Activated CD8-positive, alpha-beta T cell treated with anti-CD3 and anti-CD28 coated beads, Interleukin-2, amount 10 ng/mL, durations not matched to agents 7 days and 5 days (primary cell): Measurements from ENCODE around the gene ARL6IP6. TPM values are rescaled to one million over a fixed set of nuclear protein-coding genes. Genes with fewer than 3 reads are reported as not detected.
A peak's percentile ranks its signal among the peaks of the same experiment; 100 is the strongest.

Experiments
- ATAC-seq: fragments of 150-1000 bp; cut with Tn5 transposase; one replicate; pipeline ENCODE4 v1.10.0; 2021; ENCODE audit warnings: moderate library complexity
- CTCF ChIA-PET: fragments of 350-600 bp; sonication (Branson Sonifier 250); formaldehyde crosslinking; loops from one replicate; lab custom pipeline; 2021; ENCODE audit warnings: antibody characterized with exemption; lab: Charles Lee
- POLR2A ChIA-PET: fragments of 350-600 bp; sonication (Branson Sonifier 250); formaldehyde crosslinking; loops from one replicate; lab custom pipeline; 2021; ENCODE audit warnings: antibody characterized with exemption; lab: Charles Lee
- DNase-seq: peaks from one replicate; pipeline ENCODE4 v3.0.0-alpha.2; 2020
- H3K27ac Mint-ChIP-seq: one replicate; pipeline ENCODE4 v1.8.0; 2021; ENCODE audit warnings: mild to moderate bottlenecking, mixed read lengths
- H3K27me3 Mint-ChIP-seq: one replicate; pipeline ENCODE4 v1.8.0; 2021; ENCODE audit warnings: low read depth, mixed read lengths
- H3K36me3 Mint-ChIP-seq: one replicate; pipeline ENCODE4 v1.8.0; 2021; ENCODE audit warnings: low read depth, mixed read lengths
- H3K4me1 Mint-ChIP-seq: one replicate; pipeline ENCODE4 v1.8.0; 2021; ENCODE audit warnings: low read depth, mixed read lengths
- H3K4me3 Mint-ChIP-seq: one replicate; pipeline ENCODE4 v1.8.0; 2021; ENCODE audit warnings: mild to moderate bottlenecking, mixed read lengths
- H3K9me3 Mint-ChIP-seq: one replicate; pipeline ENCODE4 v1.8.0; 2022; ENCODE audit warnings: mixed read lengths; ENCODE audit not compliant: insufficient read depth
- total RNA-seq, 2 experiments: library from RNA; stranded (reverse); gene quantifications; one replicate each; pipeline ENCODE4 v1.2.3, GENCODE V29; 2021

Gene ARL6IP6
- 10 to 100 TPM; 42.9 to 44.4 TPM for total RNA-seq

DNA sequence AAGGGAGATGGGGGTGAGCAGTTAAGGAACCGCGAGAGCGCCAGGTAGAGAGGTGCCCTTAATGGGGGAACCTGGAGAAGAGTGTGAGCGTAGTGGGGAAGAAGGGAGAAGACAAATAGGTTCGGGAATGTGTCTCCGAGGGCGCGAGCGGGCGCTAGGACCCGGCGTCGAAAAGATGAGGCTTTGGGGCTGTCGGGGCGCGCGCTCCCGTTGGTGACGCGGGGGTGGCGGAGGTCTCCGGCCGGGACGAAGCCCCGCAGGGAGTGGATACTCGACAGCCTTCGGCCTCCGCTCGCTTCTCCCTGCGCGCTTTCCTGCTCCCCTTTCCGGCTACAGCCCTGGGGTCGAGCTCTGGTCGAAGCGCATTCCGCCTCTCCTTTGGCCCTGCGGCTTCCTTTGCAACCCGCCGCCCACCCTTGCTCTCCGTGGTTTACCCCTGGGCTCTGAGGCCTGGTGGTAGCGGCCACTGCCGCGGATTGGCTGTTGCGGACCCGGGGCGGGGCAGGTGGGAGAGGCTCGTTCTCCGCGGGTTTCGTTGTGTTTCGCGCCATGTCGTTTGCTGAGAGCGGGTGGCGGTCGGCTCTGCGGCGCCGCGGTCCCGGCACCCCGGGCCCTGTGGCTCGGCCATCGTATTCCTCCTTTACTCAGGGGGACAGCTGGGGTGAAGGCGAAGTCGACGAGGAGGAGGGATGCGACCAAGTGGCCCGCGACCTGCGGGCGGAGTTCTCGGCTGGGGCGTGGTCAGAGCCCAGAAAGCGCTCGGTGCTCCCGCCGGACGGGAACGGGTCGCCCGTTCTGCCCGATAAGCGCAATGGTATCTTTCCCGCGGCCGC is at the start of gene ARL6IP6:
Gene ARL6IP6, plus strand, starts transcription at position 545 of the 833 bp plus-strand sequence. Its CDS starts 5 bp downstream, at position 550.
- H3K4me1 Mint-ChIP-seq = peaks cover 56% of the 10 kb centered on the region
- H3K4me3 Mint-ChIP-seq = peak within 1 kb of the TSS; percentile 91
- ChIA-PET POLR2A (interaction anchor here (0.7 to 1.6 kb wide), 3 partner anchors 11 to 23 kb away, joined by 3 to 12 read pairs (median 4); no protein-coding TSS in a partner anchor), CTCF (interaction anchor here (1.0 to 4.7 kb wide), 4 partner anchors 12 to 542 kb away, joined by 3 to 16 read pairs (median 4); partner anchors contain the start of gene STAM2)
- peak; percentile 72 for ATAC-seq
- peaks cover 57% of the 10 kb centered on the region for H3K36me3 Mint-ChIP-seq
- H3K27ac Mint-ChIP-seq = peak within 1 kb of the TSS; percentile 97
- no peaks in the 10 kb centered on the region for H3K27me3 Mint-ChIP-seq
- no peaks in the 10 kb centered on the region for H3K9me3 Mint-ChIP-seq
- peak; percentile 95 for DNase-seq

DNA sequence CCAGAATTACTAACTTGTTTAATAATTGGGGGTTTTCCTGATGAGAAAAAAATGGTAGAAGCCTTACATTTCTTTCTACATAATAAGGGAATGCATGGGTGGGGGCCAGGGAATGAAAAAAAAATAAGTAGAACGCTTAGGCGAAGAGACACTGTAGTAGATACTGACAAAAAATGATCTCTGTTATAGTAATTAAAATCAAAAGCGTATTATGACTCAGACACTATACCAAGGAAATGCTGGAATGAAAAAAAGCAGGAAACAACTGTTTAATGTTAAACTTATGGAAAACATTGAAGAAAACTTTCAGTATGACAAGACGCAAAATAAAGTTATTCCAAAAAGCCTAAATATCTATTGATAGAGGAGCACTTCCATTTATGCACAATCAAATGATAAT is 44.1 kb upstream of the ARL6IP6 start:
- no peaks in the 10 kb centered on the region for H3K27me3 Mint-ChIP-seq
- ATAC-seq (no peak), DNase-seq (no peak)
- H3K9me3 Mint-ChIP-seq = no peaks in the 10 kb centered on the region
- H3K27ac Mint-ChIP-seq = no peak overlapping the region
- no peak overlapping the region for H3K4me3 Mint-ChIP-seq
- no peaks in the 10 kb centered on the region for H3K4me1 Mint-ChIP-seq
- POLR2A ChIA-PET = no interaction called here
- H3K36me3 Mint-ChIP-seq = peaks cover 45% of the 10 kb centered on the region
- CTCF ChIA-PET = interaction anchor here (1.1 kb wide), 1 partner anchor 39 kb away, joined by 3 read pairs; no protein-coding TSS in a partner anchor

DNA sequence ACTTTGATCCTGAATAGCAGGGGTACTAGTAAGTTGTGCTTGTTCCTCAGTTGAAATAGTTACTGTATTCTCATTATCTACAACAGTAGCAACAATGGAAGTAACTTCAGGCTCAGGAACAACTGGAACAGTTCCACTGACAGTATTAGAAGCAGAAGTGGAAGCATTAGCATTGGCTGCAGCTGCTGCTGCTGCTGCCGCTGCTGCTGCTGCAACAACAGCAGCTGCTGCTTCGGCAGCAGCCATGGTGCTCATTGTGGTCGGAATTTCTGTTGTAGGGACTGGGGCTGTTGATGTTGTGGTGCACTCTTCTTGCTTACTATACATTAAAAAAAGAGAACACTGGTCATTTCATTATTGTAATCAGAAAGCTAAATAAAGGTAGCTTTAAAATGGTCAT is 42.0 kb upstream of the ARL6IP6 start:
- Mint-ChIP-seq H3K27me3 (no peaks in the 10 kb centered on the region), H3K36me3 (peaks cover 45% of the 10 kb centered on the region), H3K27ac (no peak overlapping the region), H3K9me3 (no peaks in the 10 kb centered on the region), H3K4me1 (no peaks in the 10 kb centered on the region), H3K4me3 (no peak overlapping the region)
- DNase-seq (no peak), ATAC-seq (no peak)
- ChIA-PET POLR2A (interaction anchor here (1.0 kb wide), 1 partner anchor 40 kb away, joined by 5 read pairs; the partner anchor contains the start of gene PRPF40A), CTCF (no interaction called here)

DNA sequence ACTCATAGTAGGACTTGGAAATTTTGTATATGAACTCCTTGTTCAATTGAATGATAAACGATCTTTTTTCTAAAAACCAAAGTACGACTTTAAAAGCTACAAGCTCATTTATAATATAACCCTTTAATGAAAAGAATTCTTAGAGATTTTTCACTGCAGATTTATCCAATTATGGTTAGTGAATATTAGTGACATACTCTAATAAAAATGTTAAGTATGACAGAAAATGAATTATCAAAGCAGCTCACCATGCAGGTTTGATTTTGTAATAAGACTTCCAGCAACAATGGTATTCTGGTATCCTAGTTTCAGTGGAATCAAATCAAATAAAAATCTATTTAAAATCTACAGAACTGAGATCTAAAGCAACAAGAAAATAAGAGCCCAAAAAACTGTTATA is 39.6 kb upstream of the ARL6IP6 start:
- DNase-seq = no peak
- H3K27me3 Mint-ChIP-seq = no peaks in the 10 kb centered on the region
- H3K27ac Mint-ChIP-seq = no peak overlapping the region
- H3K36me3 Mint-ChIP-seq = peaks cover 36% of the 10 kb centered on the region
- no peak overlapping the region for H3K4me3 Mint-ChIP-seq
- no peaks in the 10 kb centered on the region for H3K4me1 Mint-ChIP-seq
- CTCF ChIA-PET = no interaction called here
- no peaks in the 10 kb centered on the region for H3K9me3 Mint-ChIP-seq
- ATAC-seq = no peak
- POLR2A ChIA-PET = interaction anchor here (0.6 kb wide), 1 partner anchor 38 kb away, joined by 3 read pairs; the partner anchor contains the start of gene PRPF40A

DNA sequence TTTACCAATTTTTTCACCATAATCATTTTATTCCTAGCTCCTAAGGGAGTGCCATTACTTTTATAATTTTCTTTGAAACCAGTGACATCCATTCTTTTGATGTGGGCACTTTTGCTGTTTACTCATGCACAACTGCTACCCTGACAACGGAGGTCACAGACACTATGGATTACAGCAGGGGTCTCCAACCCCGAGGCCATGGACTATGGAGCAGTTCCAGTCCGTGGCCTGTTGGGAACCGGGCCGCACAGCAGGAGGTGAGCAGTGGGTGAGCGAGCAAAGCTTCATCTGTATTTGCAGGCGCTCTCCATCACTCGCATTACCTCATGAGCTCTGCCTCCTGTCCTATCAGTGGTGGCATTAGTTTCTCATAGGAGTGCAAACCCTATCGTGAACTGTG is 35.8 kb upstream of the ARL6IP6 start:
- Mint-ChIP-seq H3K27ac (no peak overlapping the region), H3K36me3 (peaks cover 33% of the 10 kb centered on the region), H3K4me1 (peaks cover 4% of the 10 kb centered on the region), H3K27me3 (no peaks in the 10 kb centered on the region), H3K9me3 (no peaks in the 10 kb centered on the region), H3K4me3 (no peak overlapping the region)
- POLR2A ChIA-PET = no interaction called here
- CTCF ChIA-PET = interaction anchor here (2.0 kb wide), 1 partner anchor 34 kb away, joined by 5 read pairs; the partner anchor contains the start of gene PRPF40A
- no peak for ATAC-seq
- no peak for DNase-seq

DNA sequence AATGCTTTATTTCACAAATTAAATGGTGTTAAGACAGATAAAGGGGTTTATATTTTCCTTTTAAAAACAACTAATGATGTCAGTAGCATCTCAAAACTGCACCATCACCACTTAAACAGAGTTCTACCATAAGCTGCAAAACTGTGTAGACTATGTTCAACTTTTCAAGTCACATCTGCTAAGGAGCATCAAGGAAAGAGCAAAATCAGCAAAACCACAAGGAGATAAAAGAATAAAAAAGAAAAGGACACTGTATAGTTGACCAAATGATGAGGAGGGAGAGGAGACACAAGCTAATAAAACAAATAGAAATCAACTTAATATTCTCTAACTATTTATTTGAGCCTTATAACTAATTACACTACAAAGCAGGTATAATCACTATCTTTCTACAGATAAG is 35.0 kb upstream of the ARL6IP6 start:
- Mint-ChIP-seq H3K27me3 (no peaks in the 10 kb centered on the region), H3K27ac (no peak overlapping the region), H3K9me3 (no peaks in the 10 kb centered on the region), H3K4me3 (no peak overlapping the region), H3K36me3 (peaks cover 38% of the 10 kb centered on the region), H3K4me1 (peaks cover 4% of the 10 kb centered on the region)
- ChIA-PET CTCF (interaction anchor here (2.0 kb wide), 1 partner anchor 33 kb away, joined by 5 read pairs; the partner anchor contains the start of gene PRPF40A), POLR2A (no interaction called here)
- no peak for ATAC-seq
- DNase-seq = no peak

DNA sequence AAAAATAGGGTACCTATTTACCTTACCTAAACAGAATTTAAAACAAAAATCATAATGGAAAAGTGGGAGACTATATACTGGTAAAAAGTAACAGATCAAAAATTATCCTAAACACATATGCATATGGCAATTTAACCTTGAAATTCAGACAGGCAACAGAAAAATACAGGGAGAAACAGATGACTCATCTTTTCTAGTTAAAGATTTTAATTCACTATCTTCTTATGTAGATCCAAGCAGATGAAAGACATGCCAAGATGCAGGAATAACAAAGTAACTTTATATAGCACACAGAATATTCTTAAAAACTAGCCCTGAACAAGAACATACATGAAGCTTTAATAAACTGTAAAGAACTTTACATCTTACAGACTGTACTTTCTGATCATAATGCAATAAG is 32.1 kb upstream of the ARL6IP6 start:
- Mint-ChIP-seq H3K9me3 (no peaks in the 10 kb centered on the region), H3K27ac (no peak overlapping the region), H3K4me3 (no peak overlapping the region), H3K36me3 (peaks cover 32% of the 10 kb centered on the region), H3K4me1 (peaks cover 4% of the 10 kb centered on the region), H3K27me3 (no peaks in the 10 kb centered on the region)
- ATAC-seq = no peak
- ChIA-PET CTCF (interaction anchor here (0.6 kb wide), 1 partner anchor 1594 kb away, joined by 4 read pairs; no protein-coding TSS in a partner anchor), POLR2A (interaction anchor here (0.7 kb wide), 1 partner anchor 31 kb away, joined by 3 read pairs; no protein-coding TSS in a partner anchor)
- no peak for DNase-seq

DNA sequence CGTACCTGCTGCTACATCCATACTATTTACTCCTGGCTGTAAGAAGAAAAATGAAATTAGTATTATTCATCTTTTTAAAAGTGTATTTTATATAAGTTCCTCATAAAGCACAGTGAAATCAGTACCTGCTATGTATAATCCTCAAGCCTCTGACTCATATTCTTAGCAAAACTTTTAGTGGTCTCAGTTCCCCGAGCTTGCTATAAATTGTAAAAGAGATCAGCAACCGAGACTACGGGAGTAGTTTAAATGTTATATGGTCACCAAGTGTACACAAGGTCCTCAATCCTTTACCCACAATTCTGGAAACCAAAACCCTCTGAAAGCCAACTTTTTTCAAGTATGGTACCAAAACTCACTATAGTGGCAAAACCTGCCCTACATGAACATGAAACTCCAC is 25.4 kb upstream of the ARL6IP6 start:
- POLR2A ChIA-PET = interaction anchor here (0.7 kb wide), 1 partner anchor 24 kb away, joined by 3 read pairs; the partner anchor contains the start of gene PRPF40A

DNA sequence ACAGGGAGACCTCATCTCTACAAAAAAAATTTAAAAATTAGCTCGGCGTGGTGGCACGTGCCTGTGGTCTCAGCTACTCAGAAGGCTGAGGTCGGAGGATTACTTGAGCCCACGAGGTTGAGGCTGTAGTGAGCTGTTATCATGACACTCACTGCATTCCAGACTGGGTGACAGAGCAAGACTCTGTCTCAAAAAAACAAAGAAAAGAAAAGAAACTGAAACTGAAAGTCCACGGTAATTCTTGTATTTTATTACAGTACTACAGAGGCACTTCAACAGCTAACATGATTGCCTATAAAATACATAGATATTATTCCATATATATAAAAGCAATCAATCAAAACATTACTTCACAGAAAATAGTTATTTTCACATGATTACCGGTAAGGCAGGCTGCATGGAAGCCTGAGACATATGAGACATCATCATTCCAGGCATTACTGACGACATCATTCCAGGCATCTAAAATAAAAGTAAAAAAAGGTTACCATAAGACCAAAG is 24.2 kb upstream of the ARL6IP6 start:
- peaks cover 28% of the 10 kb centered on the region for H3K36me3 Mint-ChIP-seq
- CTCF ChIA-PET = interaction anchor here (0.5 to 5.1 kb wide), 5 partner anchors 14 to 1620 kb away, joined by 3 to 33 read pairs (median 3); partner anchors contain the start of gene PRPF40A
- DNase-seq (peak; percentile 48), ATAC-seq (peak; percentile 89)
- H3K27me3 Mint-ChIP-seq = no peaks in the 10 kb centered on the region
- H3K27ac Mint-ChIP-seq = peak overlapping the region; percentile 92
- H3K9me3 Mint-ChIP-seq = no peaks in the 10 kb centered on the region
- peaks cover 17% of the 10 kb centered on the region for H3K4me1 Mint-ChIP-seq
- H3K4me3 Mint-ChIP-seq = peak overlapping the region; percentile 79
- POLR2A ChIA-PET = interaction anchor here (1.5 kb wide), 1 partner anchor 23 kb away, joined by 8 read pairs; the partner anchor contains the start of gene PRPF40A

More for the DNA sequence above, 25.4 kb upstream of the ARL6IP6 start:
- Mint-ChIP-seq H3K4me3 (no peak overlapping the region), H3K27me3 (no peaks in the 10 kb centered on the region), H3K4me1 (peaks cover 17% of the 10 kb centered on the region), H3K27ac (no peak overlapping the region), H3K9me3 (no peaks in the 10 kb centered on the region), H3K36me3 (peaks cover 32% of the 10 kb centered on the region)
- no peak for DNase-seq
- CTCF ChIA-PET = interaction anchor here (5.1 kb wide), 1 partner anchor 23 kb away, joined by 33 read pairs; the partner anchor contains the start of gene PRPF40A
- no peak for ATAC-seq

DNA sequence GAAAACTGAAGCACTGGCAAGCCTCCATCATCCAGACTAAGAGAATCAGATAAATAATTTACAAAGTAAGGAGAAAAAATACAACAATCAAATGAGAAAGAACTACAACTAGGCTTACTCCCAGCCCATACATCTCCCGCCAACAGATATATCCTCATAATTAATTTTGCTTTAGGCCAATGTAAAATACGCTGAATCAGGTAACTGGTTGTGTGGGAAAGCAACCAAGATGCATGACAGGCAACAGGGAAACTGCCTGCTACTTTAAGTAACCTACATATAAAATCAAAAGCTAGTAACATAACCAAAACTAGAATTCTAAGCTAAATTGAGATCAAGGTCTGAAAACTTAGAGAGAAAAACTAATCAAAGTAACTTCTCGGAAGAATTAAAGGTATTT is 22.7 kb upstream of the ARL6IP6 start:
- ATAC-seq = no peak
- DNase-seq = no peak
- POLR2A ChIA-PET = interaction anchor here (2.2 kb wide), 1 partner anchor 21 kb away, joined by 8 read pairs; the partner anchor contains the start of gene PRPF40A
- H3K36me3 Mint-ChIP-seq = peaks cover 31% of the 10 kb centered on the region
- peak overlapping the region; percentile 1 for H3K27ac Mint-ChIP-seq
- H3K4me1 Mint-ChIP-seq = peaks cover 23% of the 10 kb centered on the region
- no peaks in the 10 kb centered on the region for H3K27me3 Mint-ChIP-seq
- CTCF ChIA-PET = interaction anchor here (1.0 to 5.1 kb wide), 3 partner anchors 9 to 20 kb away, joined by 3 to 33 read pairs (median 5); partner anchors contain the start of gene PRPF40A
- H3K4me3 Mint-ChIP-seq = no peak overlapping the region
- H3K9me3 Mint-ChIP-seq = no peaks in the 10 kb centered on the region

DNA sequence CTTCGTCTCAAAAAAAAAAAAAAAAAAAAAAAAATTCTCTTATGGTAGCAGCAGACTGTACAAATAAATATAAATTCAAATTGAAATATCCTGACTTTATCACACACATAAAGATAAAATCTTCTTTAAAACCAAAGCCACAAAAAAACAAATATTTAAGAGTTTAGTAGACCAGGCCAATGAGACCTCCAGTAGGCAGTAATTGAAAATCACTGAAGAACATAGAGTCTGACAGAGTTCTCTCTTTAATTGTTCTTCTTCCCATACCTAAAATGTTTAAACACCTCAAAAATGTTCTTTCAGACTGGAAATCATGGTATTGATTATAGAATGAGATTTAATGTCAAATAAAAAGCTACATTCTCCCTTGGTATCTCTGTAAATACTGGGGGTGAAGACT is 21.9 kb upstream of the ARL6IP6 start:
- POLR2A ChIA-PET = interaction anchor here (2.2 kb wide), 1 partner anchor 20 kb away, joined by 8 read pairs; the partner anchor contains the start of gene PRPF40A
- Mint-ChIP-seq H3K4me3 (no peak overlapping the region), H3K27ac (no peak overlapping the region), H3K27me3 (no peaks in the 10 kb centered on the region), H3K36me3 (peaks cover 34% of the 10 kb centered on the region), H3K4me1 (peaks cover 23% of the 10 kb centered on the region), H3K9me3 (no peaks in the 10 kb centered on the region)
- CTCF ChIA-PET = interaction anchor here (1.0 to 5.1 kb wide), 2 partner anchors 9 to 20 kb away, joined by 3 to 33 read pairs; partner anchors contain the start of gene PRPF40A
- no peak for DNase-seq
- ATAC-seq = no peak
